Measurements from ENCODE around the gene OR6J1.

- TF ChIP-seq CTCF (IDR thresholded peaks at IDR 0.05; ENCODE audit: low read length) (no peak), EZH2 (optimal IDR thresholded peaks at IDR 0.05; ENCODE audit: low read depth, low read length) (no peak)
These were observed 34.1 kb upstream of the OR6J1 start for GRCh38 chr14:22678221-22678620.

Measured in MM.1S (cell line).